ENCODE data around the gene ANGPTL2. TPM values are rescaled to one million over a fixed set of nuclear protein-coding genes. Genes with fewer than 3 reads are reported as not detected.

ANGPTL2 gene
- total and polyA plus RNA-seq, 9 of the 15 experiments (the other 6 are each of a cell fraction or from before 2014, with no cell fraction given), result not detected

- TF ChIP-seq CCNT2 (IDR thresholded peaks at IDR 0.05; ENCODE audit: borderline replicate concordance, extremely low read depth, insufficient read length, low read depth, low read length) (peak; percentile 75), ZNF57 (CRISPR knock-in tag; IDR thresholded peaks at IDR 0.05) (no peak), SMAD4 (CRISPR knock-in tag; conservative IDR thresholded peaks at IDR 0.05) (peak; percentile 52; the same call in 1 of the 2 replicates), MTA2 (IDR thresholded peaks at IDR 0.05; ENCODE audit: low read depth) (peak; percentile 51; the same call in 1 of the 2 replicates), MAZ (CRISPR knock-in tag; conservative IDR thresholded peaks at IDR 0.05 in 1 of 2, IDR thresholded peaks at IDR 0.05 in 1 of 2) (0 out of 4 replicates have a peak, but pooled peaks of 1 of the 2 experiments have one; percentile 20), POLR2B (IDR thresholded peaks at IDR 0.05; ENCODE audit: low read depth, partially characterized antibody) (no peak), CBFA2T3 (IDR thresholded peaks at IDR 0.05) (peak; percentile 73), TCF3 (CRISPR knock-in tag; IDR thresholded peaks at IDR 0.05) (peak; percentile 86), ZNF175 (CRISPR knock-in tag; IDR thresholded peaks at IDR 0.05; ENCODE audit: low read depth) (no peak), DPF2 (IDR thresholded peaks at IDR 0.05) (peak; percentile 64; the same call in 1 of the 2 replicates), PHF21A (IDR thresholded peaks at IDR 0.05; ENCODE audit: borderline replicate concordance, low read depth) (no peak), HLTF (IDR thresholded peaks at IDR 0.05) (no peak), STAT5A (IDR thresholded peaks at IDR 0.05; ENCODE audit: borderline replicate concordance, low read length) (no peak), FOXK2 (conservative IDR thresholded peaks at IDR 0.05 in 1 of 2, IDR thresholded peaks at IDR 0.05 in 1 of 2; ENCODE audit: low read depth in 2 of 2) (0 out of 4 replicates have a peak, but pooled peaks of 1 of the 2 experiments have one; percentile 26), NUFIP1 (IDR thresholded peaks at IDR 0.05; ENCODE audit: partially characterized antibody) (no peak), SMARCE1 (IDR thresholded peaks at IDR 0.05) (peak; percentile 39; the same call in 1 of the 2 replicates), ZNF589 (CRISPR knock-in tag; IDR thresholded peaks at IDR 0.05; ENCODE audit: low read depth) (no peak), HMG20B (CRISPR knock-in tag; IDR thresholded peaks at IDR 0.05) (no peak), MEF2A (IDR thresholded peaks at IDR 0.05; ENCODE audit: control insufficient read depth, low read depth, low read length) (no peak), RFX7 (CRISPR knock-in tag; IDR thresholded peaks at IDR 0.05) (no peak), ZNF584 (CRISPR knock-in tag; IDR thresholded peaks at IDR 0.05; ENCODE audit: low read depth) (no peak), SREBF1 (IDR thresholded peaks at IDR 0.05; ENCODE audit: borderline replicate concordance, low read depth, low read length) (no peak)
- TF ChIP-seq, protein P1, sequence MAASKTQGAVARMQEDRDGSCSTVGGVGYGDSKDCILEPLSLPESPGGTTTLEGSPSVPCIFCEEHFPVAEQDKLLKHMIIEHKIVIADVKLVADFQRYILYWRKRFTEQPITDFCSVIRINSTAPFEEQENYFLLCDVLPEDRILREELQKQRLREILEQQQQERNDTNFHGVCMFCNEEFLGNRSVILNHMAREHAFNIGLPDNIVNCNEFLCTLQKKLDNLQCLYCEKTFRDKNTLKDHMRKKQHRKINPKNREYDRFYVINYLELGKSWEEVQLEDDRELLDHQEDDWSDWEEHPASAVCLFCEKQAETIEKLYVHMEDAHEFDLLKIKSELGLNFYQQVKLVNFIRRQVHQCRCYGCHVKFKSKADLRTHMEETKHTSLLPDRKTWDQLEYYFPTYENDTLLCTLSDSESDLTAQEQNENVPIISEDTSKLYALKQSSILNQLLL (CRISPR knock-in tag; IDR thresholded peaks at IDR 0.05; ENCODE audit: borderline replicate concordance), result no peak
- TF ChIP-seq, protein P2, sequence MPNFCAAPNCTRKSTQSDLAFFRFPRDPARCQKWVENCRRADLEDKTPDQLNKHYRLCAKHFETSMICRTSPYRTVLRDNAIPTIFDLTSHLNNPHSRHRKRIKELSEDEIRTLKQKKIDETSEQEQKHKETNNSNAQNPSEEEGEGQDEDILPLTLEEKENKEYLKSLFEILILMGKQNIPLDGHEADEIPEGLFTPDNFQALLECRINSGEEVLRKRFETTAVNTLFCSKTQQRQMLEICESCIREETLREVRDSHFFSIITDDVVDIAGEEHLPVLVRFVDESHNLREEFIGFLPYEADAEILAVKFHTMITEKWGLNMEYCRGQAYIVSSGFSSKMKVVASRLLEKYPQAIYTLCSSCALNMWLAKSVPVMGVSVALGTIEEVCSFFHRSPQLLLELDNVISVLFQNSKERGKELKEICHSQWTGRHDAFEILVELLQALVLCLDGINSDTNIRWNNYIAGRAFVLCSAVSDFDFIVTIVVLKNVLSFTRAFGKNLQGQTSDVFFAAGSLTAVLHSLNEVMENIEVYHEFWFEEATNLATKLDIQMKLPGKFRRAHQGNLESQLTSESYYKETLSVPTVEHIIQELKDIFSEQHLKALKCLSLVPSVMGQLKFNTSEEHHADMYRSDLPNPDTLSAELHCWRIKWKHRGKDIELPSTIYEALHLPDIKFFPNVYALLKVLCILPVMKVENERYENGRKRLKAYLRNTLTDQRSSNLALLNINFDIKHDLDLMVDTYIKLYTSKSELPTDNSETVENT (CRISPR knock-in tag; IDR thresholded peaks at IDR 0.05), result no peak
- TF ChIP-seq, protein P3, sequence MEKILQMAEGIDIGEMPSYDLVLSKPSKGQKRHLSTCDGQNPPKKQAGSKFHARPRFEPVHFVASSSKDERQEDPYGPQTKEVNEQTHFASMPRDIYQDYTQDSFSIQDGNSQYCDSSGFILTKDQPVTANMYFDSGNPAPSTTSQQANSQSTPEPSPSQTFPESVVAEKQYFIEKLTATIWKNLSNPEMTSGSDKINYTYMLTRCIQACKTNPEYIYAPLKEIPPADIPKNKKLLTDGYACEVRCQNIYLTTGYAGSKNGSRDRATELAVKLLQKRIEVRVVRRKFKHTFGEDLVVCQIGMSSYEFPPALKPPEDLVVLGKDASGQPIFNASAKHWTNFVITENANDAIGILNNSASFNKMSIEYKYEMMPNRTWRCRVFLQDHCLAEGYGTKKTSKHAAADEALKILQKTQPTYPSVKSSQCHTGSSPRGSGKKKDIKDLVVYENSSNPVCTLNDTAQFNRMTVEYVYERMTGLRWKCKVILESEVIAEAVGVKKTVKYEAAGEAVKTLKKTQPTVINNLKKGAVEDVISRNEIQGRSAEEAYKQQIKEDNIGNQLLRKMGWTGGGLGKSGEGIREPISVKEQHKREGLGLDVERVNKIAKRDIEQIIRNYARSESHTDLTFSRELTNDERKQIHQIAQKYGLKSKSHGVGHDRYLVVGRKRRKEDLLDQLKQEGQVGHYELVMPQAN (IDR thresholded peaks at IDR 0.05; ENCODE audit: borderline replicate concordance), result no peak
Measured at GRCh38 chr9:127129073-127129717, 6.8 kb upstream of the ANGPTL2 start (continued).

All from K562 (cell line).